Stimulated activated CD4-positive, alpha-beta T cell treated with anti-CD3 and anti-CD28 coated beads, Interleukin-4, amount 100 ng/mL, for 4 hours (primary cell): ENCODE measurements around the gene PKMYT1.
A peak's percentile ranks its signal among the peaks of the same experiment; 100 is the strongest.

Experiments used
- DNase-seq, 2 experiments: peaks; one replicate each; pipeline ENCODE4 v3.0.0-alpha.2; 2020

Gene PKMYT1

GRCh38 chr16:3017794-3018506 is 37.7 kb upstream of the PKMYT1 start, which contains the start of gene CLDN6:
Gene CLDN6, minus strand, starts transcription at chr16:3018183. Its CDS starts 2,162 bp downstream, at chr16:3016021.
- peak in 1 of 2 experiments; percentile 15 for DNase-seq

- no peak for DNase-seq
These were observed 37.1 kb upstream of the PKMYT1 start for GRCh38 chr16:3017344-3017743.

GRCh38 chr16:3015865-3016521 is 35.7 kb upstream of the PKMYT1 start:
- no peak for DNase-seq

- DNase-seq = no peak
These were observed 34.7 kb upstream of the PKMYT1 start for GRCh38 chr16:3014971-3015370.

- no peak for DNase-seq
These were observed 33.9 kb upstream of the PKMYT1 start for GRCh38 chr16:3013998-3014690.

- no peak for DNase-seq
These were observed 33.3 kb upstream of the PKMYT1 start for GRCh38 chr16:3013491-3013951.

- DNase-seq = no peak
These were observed 32.7 kb upstream of the PKMYT1 start, which contains the start of gene CLDN9 for GRCh38 chr16:3012828-3013420. Gene CLDN9, plus strand, starts transcription at chr16:3012923. Its CDS starts 440 bp downstream, at chr16:3013363.

- DNase-seq = no peak
These were observed 32.0 kb upstream of the PKMYT1 start for GRCh38 chr16:3012246-3012645.

- DNase-seq = no peak
These were observed 30.3 kb upstream of the PKMYT1 start for GRCh38 chr16:3010510-3010909.

GRCh38 chr16:3009568-3010390 is 29.5 kb upstream of the PKMYT1 start:
- no peak for DNase-seq

- no peak for DNase-seq
These were observed 28.4 kb upstream of the PKMYT1 start for GRCh38 chr16:3008690-3009037.

GRCh38 chr16:3007957-3008689 is 27.9 kb upstream of the PKMYT1 start:
- peak in 1 of 2 experiments; percentile 36 for DNase-seq

- DNase-seq = no peak
These were observed 27.1 kb upstream of the PKMYT1 start for GRCh38 chr16:3007059-3007956.

- no peak for DNase-seq
These were observed 24.6 kb upstream of the PKMYT1 start for GRCh38 chr16:3004781-3005284.

- DNase-seq = no peak
These were observed 24.1 kb upstream of the PKMYT1 start for GRCh38 chr16:3004319-3004718.

GRCh38 chr16:3003582-3004270 is 23.5 kb upstream of the PKMYT1 start:
- peak; percentile 91 to 97 for DNase-seq

- DNase-seq = no peak
These were observed 21.1 kb upstream of the PKMYT1 start for GRCh38 chr16:3001316-3001715.

GRCh38 chr16:3000540-3000939 is 20.3 kb upstream of the PKMYT1 start:
- no peak for DNase-seq

- no peak for DNase-seq
These were observed 19.7 kb upstream of the PKMYT1 start for GRCh38 chr16:2999929-3000328.

GRCh38 chr16:2996298-2996697 is 16.1 kb upstream of the PKMYT1 start:
- no peak for DNase-seq
